Measurements from ENCODE around the gene INPP5F.

Gene INPP5F

DNA sequence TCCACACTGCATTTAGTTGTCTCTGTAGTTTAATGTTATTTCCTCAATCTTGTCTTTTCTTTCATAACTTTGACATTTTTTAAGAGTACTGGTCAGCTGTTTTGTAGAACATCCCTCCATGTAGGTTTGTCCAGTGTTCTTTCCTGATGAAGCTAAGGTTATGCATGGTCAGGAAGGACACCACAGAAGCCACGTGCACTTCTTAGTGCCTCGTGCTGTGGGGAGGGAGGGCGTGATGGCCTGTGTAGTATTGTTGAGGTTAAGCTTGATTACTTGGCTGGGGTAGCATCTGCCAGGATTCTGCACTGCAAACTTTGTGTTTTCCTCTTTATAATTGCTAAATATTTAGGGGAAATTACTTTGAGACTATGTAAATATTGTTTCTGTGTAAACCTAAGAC lies 98.4 kb downstream of the INPP5F start:
- in situ Hi-C loops (cut with MboI; ENCODE audit: low sequenced_read_pairs, unreplicated experiment): no loop called here
- TF ChIP-seq, protein P1, sequence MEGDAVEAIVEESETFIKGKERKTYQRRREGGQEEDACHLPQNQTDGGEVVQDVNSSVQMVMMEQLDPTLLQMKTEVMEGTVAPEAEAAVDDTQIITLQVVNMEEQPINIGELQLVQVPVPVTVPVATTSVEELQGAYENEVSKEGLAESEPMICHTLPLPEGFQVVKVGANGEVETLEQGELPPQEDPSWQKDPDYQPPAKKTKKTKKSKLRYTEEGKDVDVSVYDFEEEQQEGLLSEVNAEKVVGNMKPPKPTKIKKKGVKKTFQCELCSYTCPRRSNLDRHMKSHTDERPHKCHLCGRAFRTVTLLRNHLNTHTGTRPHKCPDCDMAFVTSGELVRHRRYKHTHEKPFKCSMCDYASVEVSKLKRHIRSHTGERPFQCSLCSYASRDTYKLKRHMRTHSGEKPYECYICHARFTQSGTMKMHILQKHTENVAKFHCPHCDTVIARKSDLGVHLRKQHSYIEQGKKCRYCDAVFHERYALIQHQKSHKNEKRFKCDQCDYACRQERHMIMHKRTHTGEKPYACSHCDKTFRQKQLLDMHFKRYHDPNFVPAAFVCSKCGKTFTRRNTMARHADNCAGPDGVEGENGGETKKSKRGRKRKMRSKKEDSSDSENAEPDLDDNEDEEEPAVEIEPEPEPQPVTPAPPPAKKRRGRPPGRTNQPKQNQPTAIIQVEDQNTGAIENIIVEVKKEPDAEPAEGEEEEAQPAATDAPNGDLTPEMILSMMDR (IDR thresholded peaks at IDR 0.05; ENCODE audit: borderline replicate concordance, control extremely low read depth, extremely low read depth, insufficient read depth, missing control alignments): no peak
- DNase-seq (ENCODE audit: low spot score): no peak

DNA sequence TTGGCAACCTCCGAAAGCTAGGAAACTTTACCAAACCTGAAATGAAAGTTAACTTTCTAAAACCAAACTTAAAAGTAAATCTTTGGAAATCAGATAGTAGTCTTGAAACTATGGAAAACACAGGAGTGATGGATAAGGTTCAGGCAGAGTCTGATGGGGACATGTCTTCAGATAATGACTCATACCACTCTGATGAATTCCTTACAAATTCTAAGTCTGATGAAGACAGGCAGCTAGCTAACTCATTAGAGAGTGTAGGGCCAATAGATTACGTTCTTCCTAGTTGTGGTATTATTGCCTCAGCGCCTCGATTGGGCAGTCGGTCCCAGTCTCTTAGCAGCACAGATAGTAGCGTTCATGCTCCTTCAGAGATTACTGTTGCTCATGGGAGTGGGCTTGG lies 100.9 kb downstream of the INPP5F start:
- DNase-seq (ENCODE audit: low spot score): no peak
- TF ChIP-seq, protein P1 (IDR thresholded peaks at IDR 0.05; ENCODE audit: borderline replicate concordance, control extremely low read depth, extremely low read depth, insufficient read depth, missing control alignments): no peak
- in situ Hi-C loops (cut with MboI; ENCODE audit: low sequenced_read_pairs, unreplicated experiment): no loop called here

DNA sequence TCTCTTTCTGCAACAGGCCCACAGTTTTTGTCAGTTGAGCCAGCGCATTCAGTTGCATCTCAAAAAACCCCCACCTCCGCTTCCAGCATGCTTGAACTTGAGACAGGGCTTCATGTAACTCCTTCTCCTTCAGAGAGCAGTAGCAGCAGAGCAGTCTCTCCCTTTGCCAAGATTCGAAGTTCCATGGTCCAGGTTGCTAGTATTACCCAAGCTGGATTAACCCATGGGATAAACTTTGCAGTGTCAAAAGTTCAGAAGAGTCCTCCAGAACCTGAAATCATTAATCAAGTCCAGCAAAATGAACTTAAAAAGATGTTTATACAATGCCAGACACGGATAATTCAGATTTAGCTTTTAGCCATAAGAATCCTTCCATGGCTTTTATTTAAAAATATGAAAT lies 101.6 kb downstream of the INPP5F start:
- TF ChIP-seq, protein P1 (IDR thresholded peaks at IDR 0.05; ENCODE audit: borderline replicate concordance, control extremely low read depth, extremely low read depth, insufficient read depth, missing control alignments): no peak
- in situ Hi-C loops (cut with MboI; ENCODE audit: low sequenced_read_pairs, unreplicated experiment): no loop called here
- DNase-seq (ENCODE audit: low spot score): no peak

DNA sequence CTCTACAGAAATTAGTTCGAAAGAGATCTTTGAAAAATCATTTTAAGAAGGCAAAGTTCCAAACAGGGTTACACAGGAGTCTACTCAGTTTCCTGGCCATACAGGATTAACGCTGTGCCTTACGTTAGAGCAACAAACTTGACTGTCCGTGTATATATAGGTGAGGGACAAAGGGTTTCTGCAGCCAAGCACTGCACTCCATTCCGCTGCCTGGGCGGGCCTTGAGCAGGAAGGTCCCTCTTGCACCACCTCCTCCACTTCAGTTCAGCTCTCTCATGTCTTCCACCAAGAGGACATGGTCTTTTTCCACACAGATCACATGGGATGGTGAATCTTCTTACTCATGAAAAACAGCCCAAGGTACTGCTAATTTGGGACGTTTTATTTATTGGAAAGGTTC lies 103.6 kb downstream of the INPP5F start:
- in situ Hi-C loops (cut with MboI; ENCODE audit: low sequenced_read_pairs, unreplicated experiment): no loop called here
- TF ChIP-seq, protein P1 (IDR thresholded peaks at IDR 0.05; ENCODE audit: borderline replicate concordance, control extremely low read depth, extremely low read depth, insufficient read depth, missing control alignments): no peak
- DNase-seq (ENCODE audit: low spot score): no peak

DNA sequence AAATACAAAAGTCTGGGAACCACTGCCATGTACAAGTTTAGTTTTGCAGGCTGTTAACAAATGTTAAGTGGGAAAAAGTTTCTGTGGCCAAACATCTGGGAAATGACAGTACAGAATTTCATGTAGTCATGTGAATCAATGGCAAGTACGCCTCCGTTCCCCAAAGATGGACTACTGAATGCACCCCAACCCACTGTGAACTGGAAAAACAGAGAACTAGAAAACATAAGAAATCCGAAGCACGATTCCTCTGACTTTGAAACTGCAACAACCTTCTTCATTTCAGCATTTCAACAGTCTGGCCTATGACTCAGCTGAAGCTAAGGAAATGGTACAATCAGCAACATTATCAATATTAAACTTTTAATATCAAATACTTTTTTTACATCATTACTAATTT lies 105.0 kb downstream of the INPP5F start:
- no peak for DNase-seq (ENCODE audit: low spot score)
- in situ Hi-C loops (cut with MboI; ENCODE audit: low sequenced_read_pairs, unreplicated experiment): no loop called here
- TF ChIP-seq, protein P1 (IDR thresholded peaks at IDR 0.05; ENCODE audit: borderline replicate concordance, control extremely low read depth, extremely low read depth, insufficient read depth, missing control alignments): no peak

DNA sequence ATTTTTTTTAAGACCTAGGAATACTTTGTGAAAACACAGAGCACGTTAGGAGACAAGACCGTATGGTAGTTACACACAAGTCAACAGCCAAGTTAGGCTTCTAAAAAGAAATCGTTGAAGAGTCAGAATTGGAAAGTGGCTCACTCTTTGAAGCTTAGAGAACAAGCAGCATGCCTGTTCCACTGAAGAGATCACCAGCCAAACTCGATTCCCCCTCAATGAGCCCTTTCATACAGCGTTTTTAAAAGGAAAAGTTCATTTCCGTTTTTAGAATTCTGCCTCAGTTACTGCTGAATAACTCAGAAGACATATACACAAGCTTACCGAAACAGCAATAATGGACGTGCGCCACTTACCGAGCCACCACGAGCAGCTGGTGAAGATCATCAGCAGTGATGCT lies 105.8 kb downstream of the INPP5F start:
- TF ChIP-seq, protein P1 (IDR thresholded peaks at IDR 0.05; ENCODE audit: borderline replicate concordance, control extremely low read depth, extremely low read depth, insufficient read depth, missing control alignments): no peak
- in situ Hi-C loops (cut with MboI; ENCODE audit: low sequenced_read_pairs, unreplicated experiment): no loop called here
- DNase-seq (ENCODE audit: low spot score): no peak

DNA sequence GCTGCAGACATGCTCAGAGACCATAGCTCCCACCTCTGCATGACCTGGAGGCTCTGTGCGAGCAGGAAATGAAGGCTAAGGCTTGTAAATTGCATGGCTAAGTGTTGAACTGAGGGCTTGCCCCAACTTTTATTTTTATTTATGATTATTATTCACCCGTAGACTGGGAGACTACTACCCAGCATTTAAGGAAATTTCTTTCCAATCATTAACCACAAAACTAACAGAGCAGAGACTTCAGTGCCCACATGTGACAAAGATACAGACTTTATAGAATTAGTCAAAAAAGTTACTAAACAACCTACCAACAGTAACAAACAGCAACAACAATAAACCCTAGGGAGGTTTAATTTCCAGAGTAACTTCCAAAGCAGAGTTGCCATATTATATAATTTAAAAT lies 107.1 kb downstream of the INPP5F start:
- TF ChIP-seq, protein P1 (IDR thresholded peaks at IDR 0.05; ENCODE audit: borderline replicate concordance, control extremely low read depth, extremely low read depth, insufficient read depth, missing control alignments): no peak
- in situ Hi-C loops (cut with MboI; ENCODE audit: low sequenced_read_pairs, unreplicated experiment): no loop called here
- DNase-seq (ENCODE audit: low spot score): no peak
